IPS DF 19.7 (cell line): ENCODE data around the gene ATG16L1.
A peak's percentile ranks its signal among the peaks of the same experiment; 100 is the strongest.

Source experiments
- DNase-seq: peaks from one replicate; pipeline ENCODE4 v3.0.0-alpha.2; 2013; ENCODE audit warnings: low read depth, low spot score

ATG16L1 gene

DNA sequence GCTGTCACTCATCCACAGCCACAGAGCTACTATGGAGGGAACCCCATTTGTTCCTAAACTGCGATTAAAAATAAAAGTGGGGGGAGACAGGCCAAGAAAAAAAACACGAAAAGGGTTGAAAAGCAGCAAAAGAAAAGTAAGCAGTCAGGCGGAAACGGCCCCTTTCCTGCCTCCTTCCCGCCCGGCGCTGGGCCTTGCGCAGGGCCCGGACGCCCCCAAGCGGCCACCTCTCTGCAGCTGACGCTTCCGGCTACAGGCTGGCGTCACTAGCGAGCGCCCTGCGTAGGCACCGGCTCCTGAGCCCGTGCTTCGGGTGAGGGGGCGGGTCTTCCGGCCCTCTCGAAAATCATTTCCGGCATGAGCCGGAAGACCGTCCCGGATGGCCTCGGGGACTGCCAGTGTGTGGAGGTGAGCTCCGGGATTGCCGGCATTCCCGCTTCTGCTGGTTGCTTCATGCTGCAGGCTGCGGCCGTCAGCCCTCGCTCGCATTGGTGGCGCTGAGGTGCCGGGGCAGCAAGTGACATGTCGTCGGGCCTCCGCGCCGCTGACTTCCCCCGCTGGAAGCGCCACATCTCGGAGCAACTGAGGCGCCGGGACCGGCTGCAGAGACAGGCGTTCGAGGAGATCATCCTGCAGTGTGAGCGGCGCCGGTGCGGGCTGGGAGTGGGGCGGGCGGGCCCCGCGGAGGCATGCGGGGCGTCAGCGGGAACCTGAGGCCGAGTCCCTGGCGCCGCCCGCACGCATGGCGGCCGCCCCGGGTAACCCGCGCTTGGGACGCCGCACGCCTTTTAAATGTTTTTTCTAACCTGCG lies at the start of gene ATG16L1:
Gene ATG16L1 (plus strand): TSS at position 368 of the 811 bp plus-strand sequence. CDS start 155 bp downstream, at position 523.
- peak; percentile 70 for DNase-seq

DNA sequence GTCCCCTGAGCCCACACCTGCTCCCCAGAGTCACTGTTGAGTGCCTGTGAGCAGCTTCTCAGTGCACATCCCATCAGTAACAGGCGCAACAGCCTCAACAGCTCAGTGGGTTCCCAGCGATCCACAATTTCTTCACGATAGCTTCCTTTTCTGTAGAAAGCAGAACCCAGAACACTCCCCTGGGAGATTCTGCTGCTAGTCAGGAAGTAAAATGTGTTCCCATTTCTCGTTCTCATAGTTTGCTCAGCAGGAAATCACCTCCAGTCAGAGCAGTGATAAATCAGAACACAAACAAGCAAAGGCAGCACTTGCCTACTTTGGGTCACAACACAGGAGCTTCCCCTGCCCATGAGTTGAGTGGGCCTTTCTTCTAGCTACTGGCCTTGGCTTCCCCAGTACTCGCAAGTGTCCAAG lies 48.9 kb upstream of the ATG16L1 start:
- no peak for DNase-seq

DNA sequence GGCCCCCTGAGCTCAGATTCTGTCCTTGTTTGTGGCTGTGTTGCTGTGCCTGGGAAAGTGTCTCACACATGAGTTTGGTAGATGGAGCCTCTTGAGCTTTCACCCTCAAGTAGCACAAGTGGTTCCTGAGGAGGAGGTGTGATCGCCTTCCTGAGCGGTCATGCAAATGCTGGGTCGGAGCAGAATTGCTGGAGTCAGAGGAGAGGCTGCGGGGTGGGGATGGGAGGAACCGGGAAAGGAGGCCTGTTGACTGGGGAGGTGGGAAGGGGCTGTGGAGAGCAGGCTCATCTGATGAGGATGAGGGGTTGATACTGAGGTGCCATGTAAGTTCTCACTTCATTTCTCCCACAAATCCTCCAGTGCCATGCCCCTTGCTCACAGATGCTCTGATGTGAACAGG lies 48.4 kb upstream of the ATG16L1 start:
- DNase-seq, result no peak

DNA sequence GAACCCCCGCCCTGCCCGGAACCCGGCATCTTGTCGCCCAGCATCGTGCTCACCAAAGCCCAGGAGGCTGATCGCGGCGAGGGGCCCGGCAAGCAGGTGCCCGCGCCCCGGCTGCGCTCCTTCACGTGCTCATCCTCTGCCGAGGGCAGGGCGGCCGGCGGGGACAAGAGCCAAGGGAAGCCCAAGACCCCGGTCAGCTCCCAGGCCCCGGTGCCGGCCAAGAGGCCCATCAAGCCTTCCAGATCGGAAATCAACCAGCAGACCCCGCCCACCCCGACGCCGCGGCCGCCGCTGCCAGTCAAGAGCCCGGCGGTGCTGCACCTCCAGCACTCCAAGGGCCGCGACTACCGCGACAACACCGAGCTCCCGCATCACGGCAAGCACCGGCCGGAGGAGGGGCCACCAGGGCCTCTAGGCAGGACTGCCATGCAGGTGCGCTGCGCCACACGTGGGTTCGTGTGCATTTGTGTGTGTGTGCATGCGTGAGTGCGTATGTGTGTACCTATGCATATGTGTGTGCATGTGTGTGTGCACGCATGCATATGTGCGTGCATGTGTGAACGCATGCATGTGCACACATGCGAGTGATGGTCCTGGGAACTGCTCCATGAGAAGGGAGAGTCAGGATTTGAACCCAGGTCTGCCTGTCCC lies 47.1 kb upstream of the ATG16L1 start:
- no peak for DNase-seq

DNA sequence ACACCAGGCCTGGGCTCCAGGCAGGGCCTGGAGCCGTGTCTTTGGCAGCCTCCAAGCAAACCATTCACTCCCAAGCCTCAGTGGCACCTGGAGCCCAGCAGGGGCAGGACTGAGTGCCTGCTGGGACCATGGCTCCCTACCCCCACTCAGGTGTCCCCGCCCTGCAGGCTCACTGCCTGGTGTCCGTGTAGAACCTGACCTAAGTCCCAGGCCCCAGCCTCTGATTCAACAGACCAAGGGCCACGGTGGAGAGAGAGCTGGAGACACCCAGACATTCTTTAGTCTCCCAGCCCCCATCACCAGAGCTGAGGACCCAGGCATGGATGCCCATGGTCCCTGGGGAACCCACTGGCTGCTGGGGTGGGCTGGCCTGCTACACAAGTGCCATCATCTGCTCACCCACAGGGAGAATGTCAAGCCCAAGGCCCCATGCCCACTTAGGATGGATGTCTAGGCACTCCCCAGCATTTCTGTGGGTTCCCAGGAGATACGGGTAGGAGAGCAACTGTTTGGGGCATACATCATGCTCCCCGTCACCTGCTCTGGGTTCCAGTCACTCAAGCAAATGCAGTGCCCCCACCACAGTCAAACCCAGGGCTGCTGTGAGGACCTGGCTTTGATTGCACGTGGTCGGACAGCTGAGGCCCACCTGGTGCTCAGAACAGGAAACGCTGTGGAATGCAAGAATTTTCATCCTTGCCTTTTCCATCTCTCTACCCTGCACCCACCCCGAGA lies 42.9 kb upstream of the ATG16L1 start:
- no peak for DNase-seq

DNA sequence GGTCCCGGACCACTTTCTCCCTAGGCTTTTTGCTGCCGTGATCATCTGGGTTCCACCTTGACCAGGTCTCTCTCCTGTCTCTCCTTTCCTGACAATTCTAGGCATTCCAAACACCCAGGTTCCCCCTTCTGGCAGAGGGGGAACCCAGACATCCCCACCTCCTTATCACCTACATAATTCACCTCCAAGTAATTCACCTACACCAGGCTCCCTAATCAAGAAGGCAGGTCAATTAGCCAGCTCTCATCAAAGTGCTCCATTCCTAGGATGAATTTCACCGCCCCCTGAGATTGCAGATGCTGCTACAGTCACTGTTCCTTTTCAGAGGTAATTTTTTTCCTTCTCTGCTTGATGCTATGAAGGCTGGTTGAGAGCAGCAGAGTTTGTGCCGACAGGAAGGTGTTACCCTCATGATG lies 42.3 kb upstream of the ATG16L1 start:
- DNase-seq, result no peak

DNA sequence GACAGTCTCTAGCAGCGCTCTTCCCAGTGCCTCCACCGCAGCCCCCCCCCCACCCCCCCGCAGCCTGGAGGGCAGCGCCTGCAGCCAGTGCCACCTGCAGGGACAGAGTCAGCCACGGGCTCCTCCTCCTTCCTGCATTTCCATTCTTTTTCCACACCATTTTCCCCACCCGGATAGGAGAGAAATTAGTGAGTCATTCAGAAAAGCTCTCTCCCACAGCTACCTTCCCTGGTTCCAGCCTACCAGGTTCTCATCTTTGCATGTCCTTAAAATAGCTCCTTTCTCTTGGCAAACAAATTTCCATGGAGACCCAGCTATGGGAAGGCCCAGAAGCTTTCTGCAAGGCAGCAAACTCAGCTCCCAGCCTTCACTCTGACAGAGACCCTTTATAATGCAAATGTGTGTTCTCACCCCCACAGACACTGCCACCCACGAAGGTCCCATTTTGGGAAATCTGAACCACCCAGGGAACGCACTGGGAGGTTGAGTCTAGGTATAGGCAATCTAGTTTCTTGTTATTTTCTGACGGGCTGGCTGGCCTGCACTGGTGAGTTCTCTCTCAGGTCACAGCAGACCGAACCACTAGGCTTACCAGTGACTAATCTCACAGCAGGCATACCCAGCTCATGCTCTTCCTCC lies 41.8 kb upstream of the ATG16L1 start:
- DNase-seq, result peak; percentile 38

DNA sequence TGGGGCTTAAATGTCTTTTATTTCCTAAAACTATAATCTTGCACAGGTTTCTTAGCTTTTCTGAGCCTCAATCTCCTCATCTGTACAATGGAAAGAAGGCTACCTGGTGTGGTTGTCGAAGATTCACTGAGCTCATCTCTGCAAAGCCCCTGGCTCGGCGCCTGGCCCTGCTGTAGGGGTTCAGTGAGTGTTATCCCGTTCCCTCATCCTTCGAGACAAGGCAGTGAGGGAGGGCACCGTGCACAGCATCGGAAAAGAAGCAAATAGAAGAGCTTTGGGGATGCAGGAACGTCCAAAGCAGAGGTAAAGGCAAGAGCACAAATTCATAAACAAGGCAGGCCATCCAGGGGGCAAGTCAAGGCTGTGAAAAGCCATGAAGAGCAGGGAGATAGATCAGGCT lies 41.2 kb upstream of the ATG16L1 start:
- DNase-seq, result no peak

DNA sequence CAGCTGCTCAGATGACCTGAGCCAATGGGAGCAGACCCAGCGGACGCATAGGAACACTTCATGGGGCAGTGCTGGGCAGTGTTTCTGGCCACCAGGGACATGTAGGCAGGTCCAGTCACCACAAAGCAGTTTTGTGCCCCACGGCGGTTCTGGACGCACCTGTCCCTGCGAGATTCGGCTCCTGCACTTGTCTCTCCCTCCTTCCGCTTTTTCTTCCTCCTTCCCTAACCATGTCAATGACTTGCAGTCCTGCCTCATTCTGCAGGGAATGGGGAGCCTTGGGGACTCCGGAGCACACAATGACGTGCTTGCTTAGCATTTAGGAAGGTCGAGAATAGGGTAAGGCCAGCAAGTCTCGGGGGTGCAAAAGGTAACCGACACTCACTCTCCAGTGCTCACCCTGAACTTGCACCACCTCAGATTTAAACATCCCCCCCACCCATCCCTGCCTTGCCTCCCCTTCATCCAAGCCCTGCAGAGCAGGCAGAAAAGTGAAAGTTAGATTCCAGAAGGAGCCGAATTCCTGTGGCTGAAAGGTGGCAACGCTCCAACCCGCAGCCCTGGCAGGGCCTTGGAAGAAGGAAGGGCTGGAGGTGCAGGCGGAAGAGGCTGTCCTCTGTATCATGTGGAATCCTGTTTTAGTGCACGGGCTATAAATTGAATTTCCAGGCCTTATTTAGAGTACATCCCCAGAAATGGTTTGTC lies 40.5 kb upstream of the ATG16L1 start:
- DNase-seq, result no peak

DNA sequence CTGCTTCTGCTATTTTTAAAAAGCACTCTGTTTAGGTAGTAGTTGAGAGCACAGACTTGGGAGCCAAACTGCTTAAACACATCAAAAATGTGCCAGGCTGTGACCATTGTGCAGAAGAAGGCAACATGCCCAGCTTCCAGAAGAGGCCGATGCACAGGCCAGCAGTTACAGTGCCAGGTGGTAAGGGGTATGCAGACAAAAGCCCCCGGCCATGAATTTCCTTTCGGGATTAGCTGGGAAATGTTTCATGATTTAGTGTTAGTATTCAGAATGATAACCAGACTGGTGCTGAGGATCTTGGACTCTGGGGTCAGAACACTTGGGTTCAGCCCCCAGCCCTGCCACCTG lies 40.0 kb upstream of the ATG16L1 start:
- DNase-seq, result no peak

DNA sequence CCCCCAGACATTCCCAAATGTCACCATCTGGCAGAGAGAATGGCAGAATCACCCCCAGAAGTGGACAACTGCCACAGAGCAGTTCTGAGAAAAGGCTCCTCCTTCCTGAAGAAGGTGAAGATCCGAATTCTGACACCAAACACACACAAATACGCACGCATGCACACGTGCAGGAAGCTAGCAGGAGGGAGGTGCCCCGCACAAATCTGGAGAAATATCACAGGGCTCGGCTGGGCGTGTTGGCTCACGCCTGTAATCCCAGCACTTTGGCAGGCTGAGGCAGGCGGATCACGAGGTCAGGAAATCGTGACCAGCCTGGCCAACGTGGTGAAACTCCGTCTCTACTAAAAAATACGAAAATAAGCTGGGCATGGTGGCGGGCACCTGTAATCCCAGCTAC lies 38.5 kb upstream of the ATG16L1 start:
- no peak for DNase-seq

DNA sequence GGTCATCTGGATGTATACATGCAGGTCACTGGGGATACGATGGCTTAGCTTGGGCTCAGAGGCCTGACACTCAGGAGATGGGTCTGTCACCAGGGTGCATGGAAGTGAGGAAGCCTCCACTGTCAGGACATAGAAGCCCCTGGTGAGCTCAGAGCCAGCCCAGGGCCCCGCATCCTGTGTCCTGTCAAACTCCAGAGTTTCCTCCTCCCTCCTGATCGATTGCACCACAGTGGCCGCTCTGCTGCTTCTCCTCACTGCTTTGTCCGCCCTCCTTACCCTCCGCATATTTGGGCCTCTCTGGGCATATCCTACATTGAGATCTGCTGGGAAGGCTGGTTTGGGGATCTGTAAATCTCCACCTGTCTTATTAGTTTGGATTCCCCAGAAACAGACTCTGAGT lies 37.5 kb upstream of the ATG16L1 start:
- DNase-seq, result no peak

DNA sequence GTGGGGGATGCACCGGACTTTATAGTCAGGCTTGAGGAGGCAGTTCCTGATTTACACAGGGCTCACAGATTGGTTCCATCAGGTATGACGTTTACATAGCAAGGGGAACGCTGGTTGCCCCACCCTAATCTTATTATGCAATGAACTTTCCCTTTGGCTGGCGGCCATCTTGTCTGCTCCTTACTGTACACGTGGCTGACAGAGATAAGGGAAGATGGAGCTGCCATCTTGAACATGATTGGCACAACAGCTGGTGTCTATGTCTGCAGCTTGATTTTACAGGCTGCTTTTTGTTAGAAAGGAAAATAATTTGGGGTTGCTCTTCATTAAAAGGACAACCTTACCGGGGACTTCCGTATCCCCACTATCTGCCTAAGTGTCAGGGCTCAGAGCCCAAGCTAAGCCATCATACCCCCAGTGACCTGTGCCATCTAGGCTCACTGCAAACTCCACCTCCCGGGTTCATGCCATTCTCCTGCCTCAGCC lies 33.5 kb upstream of the ATG16L1 start:
- no peak for DNase-seq

DNA sequence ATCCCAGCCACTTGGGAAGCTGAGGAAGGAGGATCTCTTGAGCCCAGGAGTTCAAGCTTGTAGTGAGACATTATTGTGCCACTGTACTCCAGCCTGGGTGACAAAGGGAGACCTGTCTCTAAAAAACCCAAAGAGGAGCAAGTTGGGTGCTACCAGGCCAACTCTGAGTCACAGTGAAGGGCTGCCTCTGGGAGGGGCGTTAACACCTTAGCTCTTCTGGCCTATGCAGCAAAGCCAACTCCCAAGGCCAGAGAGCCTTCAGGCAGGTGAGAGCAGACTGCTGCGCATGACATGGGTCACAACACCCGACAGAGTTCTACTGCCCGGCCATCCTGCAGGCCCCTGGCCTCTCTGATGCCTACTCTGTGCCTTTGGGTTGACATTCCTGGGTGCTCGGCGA lies 32.6 kb upstream of the ATG16L1 start:
- no peak for DNase-seq

DNA sequence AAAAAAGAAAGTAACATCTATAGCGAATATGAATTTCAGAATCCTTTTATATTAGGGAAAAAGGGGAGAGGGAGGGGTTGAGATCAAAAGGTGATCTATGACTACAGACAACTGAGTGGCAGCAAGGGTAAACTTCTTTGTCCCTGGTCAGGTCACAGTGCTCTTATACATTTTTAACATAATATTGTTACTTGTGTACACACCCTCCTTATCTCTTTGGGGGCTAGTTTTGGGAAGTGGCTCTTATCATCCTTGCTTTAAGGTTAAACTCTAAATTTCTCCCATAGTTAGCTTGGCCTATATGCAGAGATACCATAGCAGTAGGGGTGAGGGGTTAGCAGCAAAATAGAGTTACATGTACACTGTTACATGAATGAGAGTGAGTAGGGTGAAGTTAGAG lies 31.6 kb upstream of the ATG16L1 start:
- DNase-seq, result no peak

DNA sequence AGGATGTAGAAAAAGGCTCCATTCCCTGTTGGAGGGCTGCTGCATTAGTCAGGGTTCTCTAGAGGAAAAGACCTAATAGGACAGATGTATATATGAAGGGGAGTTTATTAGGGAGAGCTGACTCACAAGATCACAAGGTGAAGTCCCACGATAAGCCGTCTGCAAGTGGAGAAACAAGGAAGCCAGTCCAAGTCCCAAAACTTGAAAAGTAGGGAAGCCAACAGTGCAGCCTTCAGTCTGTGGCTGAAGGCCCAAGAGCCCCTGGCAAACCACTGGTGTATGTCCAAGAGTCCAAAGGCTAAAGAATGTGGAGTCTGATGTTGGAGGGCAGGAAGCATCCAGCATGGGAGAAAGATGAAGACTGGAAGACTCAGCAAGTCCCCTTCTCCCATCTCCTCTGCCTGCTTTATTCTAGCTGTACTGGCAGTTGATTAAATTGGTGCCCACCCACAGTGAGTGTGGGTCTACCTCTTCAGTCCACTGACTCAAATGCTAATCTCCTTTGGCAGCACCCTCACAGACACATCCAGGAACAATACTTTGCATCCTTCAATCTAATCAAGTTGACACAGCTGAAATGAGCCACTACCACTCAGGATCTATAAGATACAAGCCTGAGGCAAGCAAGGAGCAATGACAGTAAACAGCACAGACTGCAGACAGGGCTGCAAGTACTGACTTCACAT lies 30.0 kb upstream of the ATG16L1 start:
- no peak for DNase-seq

DNA sequence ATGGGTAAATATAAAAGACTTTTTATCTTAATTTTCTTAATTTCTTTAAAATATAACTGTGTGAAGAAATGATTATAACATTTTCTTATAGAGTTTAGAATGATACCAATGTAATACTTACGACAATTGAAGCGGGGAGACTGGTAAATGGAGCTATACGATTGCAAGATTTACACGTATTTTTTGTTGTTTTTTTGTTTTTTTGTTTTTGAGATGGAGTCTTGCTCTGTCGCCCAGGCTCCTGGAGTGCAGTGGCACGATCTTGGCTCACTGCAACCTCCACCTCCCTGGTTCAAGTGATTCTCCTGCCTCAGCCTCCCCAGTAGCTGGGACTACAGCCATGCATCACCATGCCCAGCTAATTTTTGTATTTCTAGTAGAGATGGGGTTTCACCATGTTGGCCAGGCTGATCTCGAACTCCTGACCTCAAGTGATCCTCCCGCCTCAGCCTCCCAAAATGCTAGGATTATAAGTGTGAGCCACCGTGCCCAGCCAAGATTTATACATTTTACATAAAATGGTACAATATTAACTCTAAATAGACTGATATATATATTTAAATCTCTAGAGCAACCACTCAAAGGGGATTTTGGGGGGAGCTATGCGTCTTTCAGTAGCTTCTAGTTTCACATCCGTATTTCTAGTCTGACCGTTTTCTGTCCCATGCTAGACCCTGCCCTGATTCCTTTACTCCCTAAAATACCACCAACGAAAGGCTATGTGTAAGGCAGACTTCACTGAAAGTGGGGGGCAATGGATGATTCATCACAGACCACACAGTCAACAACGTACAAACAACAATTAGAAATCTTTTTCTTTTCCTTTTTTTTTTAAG lies 28.2 kb upstream of the ATG16L1 start:
- DNase-seq, result no peak

DNA sequence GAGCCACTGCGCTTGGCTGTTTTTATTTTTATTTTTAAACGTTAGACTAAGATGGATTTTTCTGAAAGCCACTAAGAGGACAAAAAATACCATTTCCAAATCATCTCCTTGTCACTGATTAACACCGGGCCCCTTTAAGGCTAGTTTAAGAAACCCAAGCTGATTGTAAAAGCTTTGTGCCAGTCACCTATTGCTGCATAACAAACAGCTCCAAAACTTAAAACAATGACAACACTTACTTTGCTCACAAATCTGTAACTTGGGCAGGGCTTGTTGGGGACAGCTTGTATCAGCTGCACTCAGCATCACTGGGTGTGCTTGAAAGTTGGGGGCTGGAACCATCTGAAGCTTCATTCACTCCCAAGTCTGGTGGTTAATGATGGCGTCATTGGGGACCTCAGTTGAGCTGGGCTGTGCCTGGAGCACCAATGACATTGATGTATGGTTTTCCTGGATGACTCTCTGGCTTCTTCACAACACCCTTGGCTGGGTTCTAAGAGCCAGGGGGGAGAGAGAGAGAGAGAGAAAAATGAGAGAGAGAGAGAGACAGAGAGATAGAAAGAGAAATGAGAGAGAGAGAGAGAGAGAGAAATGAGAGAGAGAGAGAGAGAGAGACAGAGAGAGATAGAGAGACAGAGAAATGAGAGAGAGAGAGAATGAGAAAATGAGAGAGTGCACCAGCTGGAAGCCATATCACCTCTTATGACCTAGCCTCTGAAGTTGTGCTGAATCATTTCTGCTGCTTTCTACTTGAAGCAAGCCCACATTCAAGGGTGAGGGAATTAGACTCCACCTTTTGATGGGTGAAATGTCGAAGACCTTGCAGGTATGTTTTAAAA lies 26.0 kb upstream of the ATG16L1 start:
- DNase-seq, result no peak

DNA sequence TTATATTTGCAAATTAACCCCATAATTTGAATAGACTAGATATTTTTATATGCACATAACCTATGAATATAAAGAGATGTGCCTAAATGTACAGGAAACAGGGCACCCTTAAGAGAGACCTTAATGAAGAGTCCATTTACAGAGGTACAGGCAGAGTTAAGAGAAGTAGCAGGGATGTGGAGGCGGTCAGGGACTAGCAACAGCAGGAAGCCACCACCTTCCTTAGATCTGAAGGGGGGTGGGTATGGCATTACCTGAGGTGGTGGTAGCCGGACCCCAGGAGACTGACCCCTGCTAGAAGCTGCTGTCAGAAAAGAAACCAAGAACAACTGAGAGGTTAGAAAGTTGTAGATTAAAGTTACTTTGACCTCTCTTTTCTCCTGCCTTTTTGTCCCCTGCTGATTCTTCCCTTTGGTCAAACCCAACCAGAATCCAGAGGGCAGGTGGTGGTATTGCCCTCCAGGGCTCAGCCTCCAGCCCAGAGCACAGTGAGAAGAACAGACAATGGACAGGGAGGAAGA lies 24.9 kb upstream of the ATG16L1 start:
- no peak for DNase-seq
